Fibroblast of the conjunctiva (primary cell): ENCODE results near the gene EXOC3L4.
"Not testable (repeated sequence)": the region's sequence is repeated elsewhere in the genome, so short reads cannot be mapped to it uniquely, and the experiment has no call there.

Source experiments
- DNase-seq: peaks from one replicate; pipeline ENCODE4 v3.0.0-alpha.2; 2010; ENCODE audit warnings: low read depth

The EXOC3L4 gene

GRCh38 chr14:103151270-103151945, 56.9 kb downstream of the EXOC3L4 start:
- DNase-seq: no peak

GRCh38 chr14:103155010-103155409, 60.5 kb downstream of the EXOC3L4 start:
- DNase-seq: no peak

GRCh38 chr14:103155416-103155815, 60.9 kb downstream of the EXOC3L4 start:
- not testable (repeated sequence) for DNase-seq

- DNase-seq: no peak
Measured at GRCh38 chr14:103155826-103156394, 61.4 kb downstream of the EXOC3L4 start.

DNA sequence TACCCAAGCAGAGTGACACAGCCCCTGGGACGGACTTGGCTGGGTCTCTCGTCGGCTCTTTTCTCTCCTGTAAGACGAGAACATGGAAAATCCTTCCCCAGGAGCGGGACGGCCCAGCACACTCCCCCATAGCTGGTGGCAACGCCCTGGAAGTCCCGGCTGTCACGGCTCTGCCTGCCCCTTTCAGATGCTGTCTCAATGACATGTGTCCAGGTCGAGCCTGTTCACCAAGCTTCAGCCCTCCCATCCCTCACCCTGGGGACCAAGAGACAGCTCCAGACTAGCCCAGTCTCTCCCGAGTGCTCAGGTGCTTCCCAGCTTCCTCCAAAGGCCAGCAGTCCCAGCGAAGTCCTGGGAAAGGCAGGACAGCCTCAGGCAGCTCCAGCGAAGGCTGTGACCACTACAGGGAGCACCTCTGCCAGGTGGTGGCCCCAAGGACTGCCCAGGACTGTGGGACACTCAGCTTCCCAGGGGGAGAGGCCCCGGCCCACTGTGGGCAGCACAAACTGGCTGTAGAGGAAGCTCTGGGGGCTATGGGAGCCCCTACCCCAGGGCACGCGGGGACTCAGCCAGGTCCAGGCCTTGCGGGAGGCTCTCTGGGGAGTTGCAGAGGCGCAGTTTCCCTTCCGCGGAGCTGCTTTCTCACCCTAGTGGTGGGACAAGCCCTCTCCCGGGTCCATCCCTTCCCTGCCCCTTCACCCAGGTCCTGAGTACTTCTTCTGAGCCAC, 62.3 kb downstream of the EXOC3L4 start:
- DNase-seq: no peak

- no peak for DNase-seq
Measured at GRCh38 chr14:103157969-103158368, 63.4 kb downstream of the EXOC3L4 start.

DNA sequence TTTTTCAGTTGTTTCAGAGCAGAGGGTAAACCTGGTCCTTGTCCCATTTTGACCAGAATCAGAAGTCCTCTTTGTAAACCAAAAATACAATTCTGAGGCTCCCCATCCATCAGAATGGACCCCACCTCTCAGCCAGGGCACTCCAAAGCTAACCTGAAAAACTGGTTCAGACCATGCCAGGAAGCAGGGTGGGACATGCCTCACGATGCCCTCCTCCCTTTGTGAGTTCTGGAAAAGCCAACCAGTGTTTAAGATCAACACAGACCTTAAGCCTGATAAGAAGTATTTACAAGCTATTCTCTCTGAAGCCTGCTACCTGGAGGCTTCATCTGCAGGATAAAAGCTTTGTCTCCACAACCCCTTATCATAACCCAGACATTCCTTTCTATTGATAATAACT, 64.2 kb downstream of the EXOC3L4 start:
- no peak for DNase-seq
